Sigmoid colon (tissue), 7 donors: ENCODE data around the gene SLC46A2. TPM values are rescaled to one million over a fixed set of nuclear protein-coding genes. Genes with fewer than 3 reads are reported as not detected.

ENCODE experiments used
- DNase-seq: peaks from one replicate; pipeline ENCODE4 v3.0.0-alpha.2; 2019
- H3K27ac ChIP-seq, 4 donors: fragments of 200-600 bp; sonication (generic); one replicate each; pipeline ENCODE4 v1.5.1; 2016 to 2019; ENCODE audit warnings: mild to moderate bottlenecking in 1 of 4
- H3K27me3 ChIP-seq, 3 donors: fragments of 200-600 bp; sonication (generic); one replicate each; pipeline ENCODE4 v1.5.1; 2019; ENCODE audit warnings: mild to moderate bottlenecking in 1 of 3
- H3K36me3 ChIP-seq, 4 donors: fragments of 200-600 bp; sonication (generic); one replicate each; pipeline ENCODE4 v1.5.1; 2016 to 2019
- H3K4me1 ChIP-seq, 4 donors: fragments of 200-600 bp; sonication (generic); one replicate each; pipeline ENCODE4 v1.5.1; 2017 to 2019
- H3K4me3 ChIP-seq, 4 donors: fragments of 200-600 bp; sonication (generic); one replicate each; pipeline ENCODE4 v1.5.1; 2017 to 2019; ENCODE audit warnings: mild to moderate bottlenecking in 2 of 4, moderate library complexity in 1 of 4
- H3K9me3 ChIP-seq, 4 donors: fragments of 200-600 bp in 3 of 4; sonication (generic) in 3 of 4; one replicate each; pipeline versions ENCODE4 v1.5.1 to v1.6.1; 2013 to 2019
- EP300 ChIP-seq, 4 donors: sonication (generic); formaldehyde crosslinking; IDR thresholded peaks; one replicate each; pipeline ENCODE4 v1.6.1; 2017; ENCODE audit warnings: antibody characterized with exemption in 4 of 4
- POLR2A ChIP-seq, 2 donors: fragments of 450-650 bp; IDR thresholded peaks; one replicate each; pipeline ENCODE4 v1.6.1; 2016; ENCODE audit warnings: antibody characterized with exemption in 2 of 2, mild to moderate bottlenecking in 2 of 2, moderate library complexity in 2 of 2
- POLR2AphosphoS5 ChIP-seq, 4 donors: sonication (generic); formaldehyde crosslinking; IDR thresholded peaks; one replicate each; pipeline ENCODE4 v1.6.1; 2017; ENCODE audit warnings: antibody characterized with exemption in 4 of 4
- WGBS, 2 donors: extraction: QIAGEN DNeasy Blood & Tissue Kit; methylation state at CpG; one replicate each; pipeline ENCODE4 v1.1.7; 2013; 5-methylcytosine and 5-hydroxymethylcytosine counted together
- intact Hi-C: fragments of 100-400 bp; cut with DNase I; formaldehyde crosslinking; loops from one replicate; pipeline ENCODE4 v1.15.1; 2023
- polyA plus RNA-seq, 3 donors: library from polyadenylated mRNA; stranded (reverse); fragments of 200-250 nt; gene quantifications; one replicate each; pipeline ENCODE4 v1.2.3, GENCODE V29; 2013
- total RNA-seq, 4 donors: library from RNA; depleted of rRNA; stranded (reverse); fragments of >200 nt; gene quantifications; one replicate each; pipeline ENCODE4 v1.1.0, GENCODE V29; 2016
- TF ChIP-seq, protein P1 (sequence below), 4 experiments: fragments of 450-650 bp in 3 of 4; fragments of 200-600 bp in 1 of 4; IDR thresholded peaks; one replicate each; pipeline ENCODE4 v1.5.1; 2016 to 2019; ENCODE audit warnings: antibody characterized with exemption in 4 of 4, mild to moderate bottlenecking in 3 of 4, moderate library complexity in 2 of 4
- donor health status: healthy with polysubstance abuse.
- donor health status: Bipolar disorder and iron deficiency.
- donor health status: healthy.

The SLC46A2 gene
- total and polyA plus RNA-seq, 7 donors: 0.07 to 0.36 TPM; not detected in 5

DNA sequence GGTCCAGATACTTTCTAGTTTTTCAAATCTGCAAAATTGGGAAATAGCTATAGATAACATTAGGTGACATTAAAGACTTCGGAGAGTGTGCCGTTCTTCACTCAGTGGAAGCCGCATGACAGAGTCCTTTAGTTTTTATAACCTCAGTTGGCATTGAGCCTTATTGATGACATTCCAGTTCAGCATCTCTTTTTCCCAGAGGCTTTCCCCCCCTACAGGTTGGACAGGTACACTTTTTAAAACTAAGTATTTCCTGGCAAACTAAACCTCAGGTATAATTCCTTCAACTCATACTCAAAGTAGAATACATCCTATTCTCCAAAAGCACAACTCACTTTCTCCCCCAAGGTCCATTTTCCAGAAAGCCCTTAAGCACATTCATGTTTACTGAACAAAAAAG is 58.7 kb downstream of the SLC46A2 start:
- H3K36me3 ChIP-seq: peaks cover 0 to 31% (median 5%) of the 10 kb centered on the region in 4 donors
- no peaks in the 10 kb centered on the region for H3K9me3 ChIP-seq
- intact Hi-C loops: no loop called here
- DNase-seq: no peak
- no peak overlapping the region for H3K4me3 ChIP-seq
- H3K27me3 ChIP-seq: no peaks in the 10 kb centered on the region
- TF ChIP-seq POLR2AphosphoS5 (IDR thresholded peaks at IDR 0.05): no peak
- 24 to 60% methylated on average over 3 of the region's 3 CpGs for WGBS, 2 donors
- H3K4me1 ChIP-seq: peaks cover 0 to 8% (median 0%) of the 10 kb centered on the region in 4 donors
- H3K27ac ChIP-seq: peak overlapping the region in 1 of 4 donors; percentile 54

DNA sequence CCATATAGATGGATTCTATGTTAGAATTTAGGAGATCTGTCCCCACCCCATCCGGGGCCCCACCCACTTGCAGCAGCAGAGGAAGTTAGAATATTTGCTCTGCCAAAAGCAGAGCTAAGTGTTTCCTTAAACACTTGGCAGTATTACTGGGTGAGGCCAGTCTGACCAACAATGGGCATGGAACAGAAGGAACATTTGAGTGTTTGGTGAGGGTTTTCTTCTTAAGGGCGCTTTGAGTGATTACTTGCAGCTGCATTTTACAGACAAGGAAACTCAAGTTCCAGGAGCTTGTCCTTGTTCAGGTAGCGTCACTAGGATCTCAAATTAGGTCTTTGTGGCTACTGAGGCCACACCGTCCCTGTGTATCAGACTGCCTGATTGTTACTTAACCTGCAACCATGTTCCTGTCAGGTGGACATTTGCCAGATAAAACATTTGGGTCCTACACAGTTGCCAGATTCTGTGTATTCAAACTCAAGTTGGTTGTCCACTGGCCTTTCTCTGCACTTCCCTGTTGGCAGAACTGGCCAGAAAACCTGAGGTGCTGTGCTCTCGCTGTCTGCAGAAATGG is 59.3 kb downstream of the SLC46A2 start:
- TF ChIP-seq, protein P1, sequence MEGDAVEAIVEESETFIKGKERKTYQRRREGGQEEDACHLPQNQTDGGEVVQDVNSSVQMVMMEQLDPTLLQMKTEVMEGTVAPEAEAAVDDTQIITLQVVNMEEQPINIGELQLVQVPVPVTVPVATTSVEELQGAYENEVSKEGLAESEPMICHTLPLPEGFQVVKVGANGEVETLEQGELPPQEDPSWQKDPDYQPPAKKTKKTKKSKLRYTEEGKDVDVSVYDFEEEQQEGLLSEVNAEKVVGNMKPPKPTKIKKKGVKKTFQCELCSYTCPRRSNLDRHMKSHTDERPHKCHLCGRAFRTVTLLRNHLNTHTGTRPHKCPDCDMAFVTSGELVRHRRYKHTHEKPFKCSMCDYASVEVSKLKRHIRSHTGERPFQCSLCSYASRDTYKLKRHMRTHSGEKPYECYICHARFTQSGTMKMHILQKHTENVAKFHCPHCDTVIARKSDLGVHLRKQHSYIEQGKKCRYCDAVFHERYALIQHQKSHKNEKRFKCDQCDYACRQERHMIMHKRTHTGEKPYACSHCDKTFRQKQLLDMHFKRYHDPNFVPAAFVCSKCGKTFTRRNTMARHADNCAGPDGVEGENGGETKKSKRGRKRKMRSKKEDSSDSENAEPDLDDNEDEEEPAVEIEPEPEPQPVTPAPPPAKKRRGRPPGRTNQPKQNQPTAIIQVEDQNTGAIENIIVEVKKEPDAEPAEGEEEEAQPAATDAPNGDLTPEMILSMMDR (IDR thresholded peaks at IDR 0.05): no peak
- TF ChIP-seq POLR2AphosphoS5 (IDR thresholded peaks at IDR 0.05) (no peak), POLR2A (IDR thresholded peaks at IDR 0.05) (no peak), EP300 (IDR thresholded peaks at IDR 0.05) (no peak)
- Histone ChIP-seq H3K4me3 (no peak overlapping the region), H3K27me3 (no peaks in the 10 kb centered on the region), H3K36me3 (peaks cover 0 to 25% (median 4%) of the 10 kb centered on the region in 4 donors), H3K4me1 (peaks cover 0 to 8% (median 0%) of the 10 kb centered on the region in 4 donors), H3K27ac (peak overlapping the region in 1 of 4 donors; percentile 54), H3K9me3 (no peaks in the 10 kb centered on the region)
- intact Hi-C loops: no loop called here
- 15 to 49% methylated on average over 5 of the region's 5 CpGs for WGBS, 2 donors
- no peak for DNase-seq

Other genes starting within 250 kb of the SLC46A2 start
- 10 to 100 TPM; 10.0 to 16.8 (median 12.3) TPM for gene INIP, start 172.8 kb downstream of the SLC46A2 start, total RNA-seq
- gene INIP, start 172.8 kb downstream of the SLC46A2 start, polyA plus RNA-seq: 10 to 100 TPM; 12.6 to 28.4 (median 19.6) TPM
- gene SNX30, start 140.1 kb downstream of the SLC46A2 start, total RNA-seq: 1 to 10 TPM; 6.4 to 10.0 (median 8.2) TPM
- gene SNX30, start 140.1 kb downstream of the SLC46A2 start, polyA plus RNA-seq: 10 to 100 TPM in 1 of 3 donors, 1 to 10 TPM in 2; 7.8 to 16.4 (median 9.3) TPM
- gene ZNF883, start 121.3 kb upstream of the SLC46A2 start, total RNA-seq: 1 to 10 TPM in 3 of 4 donors, under 1 TPM in 1; 0.54 to 3.0 (median 2.2) TPM
- under 1 TPM in 2 of 3 donors, not detected in 1; 0.69 to 0.96 TPM for gene ZNF883, start 121.3 kb upstream of the SLC46A2 start, polyA plus RNA-seq
- 1 to 10 TPM; 2.9 to 7.4 (median 4.4) TPM for gene ZFP37, start 165.8 kb upstream of the SLC46A2 start, total RNA-seq
- gene ZFP37, start 165.8 kb upstream of the SLC46A2 start, polyA plus RNA-seq: under 1 TPM in 2 of 3 donors, not detected in 1; 0.60 to 0.99 TPM